ACC112 (cell line): Measurements from ENCODE around the gene CELF1.

Experiments
- H2AFZ ChIP-seq: fragments of 200-600 bp; sonication (generic); one replicate; pipeline ENCODE4 v1.6.0; 2017; ENCODE audit warnings: antibody characterized with exemption, low read length; ENCODE audit not compliant: unreplicated experiment
- H3K27ac ChIP-seq: fragments of 200-600 bp; sonication (generic); 2 replicates; pipeline ENCODE4 v1.5.1; 2014; ENCODE audit warnings: low read depth, mild to moderate bottlenecking, antibody characterized with exemption, low read length, moderate library complexity
- H3K27me3 ChIP-seq: fragments of 200-600 bp; sonication (generic); 2 replicates; pipeline ENCODE4 v1.6.1; 2014; ENCODE audit warnings: mild to moderate bottlenecking, antibody characterized with exemption, low read length, moderate library complexity, mixed read lengths; ENCODE audit not compliant: insufficient read depth
- H3K36me3 ChIP-seq: fragments of 200-600 bp; sonication (generic); 2 replicates; pipeline ENCODE4 v1.6.1; 2016; ENCODE audit warnings: mild to moderate bottlenecking, antibody characterized with exemption, low read length, moderate library complexity, mixed read lengths; ENCODE audit not compliant: insufficient read depth
- H3K4me1 ChIP-seq: fragments of 200-600 bp; sonication (generic); one replicate; pipeline ENCODE4 v1.6.1; 2016; ENCODE audit warnings: low read length, mixed read lengths; ENCODE audit not compliant: insufficient read depth, unreplicated experiment, control insufficient read depth
- H3K4me3 ChIP-seq: fragments of 200-600 bp; sonication (generic); 2 replicates; pipeline ENCODE4 v1.5.1; 2014; ENCODE audit warnings: mild to moderate bottlenecking, low read depth, low read length
- H3K79me2 ChIP-seq: fragments of 200-600 bp; sonication (generic); one replicate; pipeline ENCODE4 v1.6.0; 2016; ENCODE audit warnings: low read length; ENCODE audit not compliant: control insufficient read depth, unreplicated experiment, insufficient read depth

CELF1 gene

DNA sequence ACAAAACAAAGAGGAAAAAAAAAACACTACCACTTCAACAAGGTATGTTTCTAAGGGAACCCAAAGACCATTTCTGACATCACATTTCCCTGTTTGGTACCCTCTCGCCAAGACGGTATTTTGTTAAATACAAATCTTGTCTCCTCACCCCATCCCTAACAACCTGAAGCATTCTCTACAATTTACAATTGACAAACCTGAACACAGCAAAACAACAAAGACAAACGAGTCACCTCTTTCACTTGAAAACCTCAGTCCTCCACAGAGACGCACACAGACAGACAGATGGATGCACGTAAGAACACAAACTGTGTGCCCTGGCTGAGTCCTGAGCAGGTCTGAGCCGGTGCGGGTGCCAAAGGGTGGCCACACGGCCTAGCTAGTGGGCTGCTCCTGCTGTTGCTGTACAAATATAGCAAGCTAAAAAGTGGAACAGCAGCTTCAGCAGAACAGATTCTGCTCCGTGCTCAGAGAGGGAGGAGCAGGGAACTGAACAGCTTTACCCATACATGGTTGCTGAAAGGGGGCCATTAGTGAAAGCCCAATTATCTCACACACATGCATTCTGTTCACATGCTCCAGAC lies 28.5 kb downstream of the CELF1 start:
- peak overlapping the region; percentile 91 for H3K27ac ChIP-seq

DNA sequence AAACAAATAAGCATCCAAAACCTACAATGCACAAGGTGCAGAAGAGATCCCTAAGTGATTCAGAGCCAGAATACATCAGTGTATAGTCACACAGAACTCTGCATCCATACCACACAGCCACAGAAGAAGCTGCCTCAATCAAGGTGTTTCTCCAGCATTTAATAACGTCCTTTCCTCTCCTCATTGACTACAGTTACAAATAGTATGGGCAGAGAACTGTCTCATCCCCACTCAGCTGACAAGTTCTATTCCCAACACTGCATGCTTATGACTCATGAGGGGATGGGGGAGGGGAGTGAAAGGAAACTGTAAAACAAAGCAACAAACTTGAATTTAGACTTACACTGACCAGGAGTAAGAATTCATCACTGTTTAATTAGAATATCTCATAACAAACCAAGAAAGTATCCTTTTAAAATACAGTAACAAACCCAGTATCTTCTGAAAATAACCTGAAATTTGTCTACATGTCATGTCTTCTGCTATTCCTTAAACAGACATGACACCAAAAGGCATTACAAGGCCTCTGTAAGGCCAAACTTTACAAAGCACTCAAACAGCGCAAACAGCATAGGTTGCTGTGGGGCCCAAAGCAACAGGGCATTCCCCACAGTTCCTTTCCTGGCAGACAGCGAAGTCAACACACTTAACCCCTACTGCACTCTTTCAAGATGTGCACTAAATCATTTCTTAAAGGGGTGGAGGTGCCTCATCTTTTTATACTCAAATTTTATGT lies 29.3 kb downstream of the CELF1 start:
- no peaks in the 10 kb centered on the region for H3K36me3 ChIP-seq
- no peak overlapping the region for H2AFZ ChIP-seq
- H3K79me2 ChIP-seq: peaks cover 97% of the 10 kb centered on the region
- no peaks in the 10 kb centered on the region for H3K27me3 ChIP-seq
- peak overlapping the region; percentile 91 for H3K27ac ChIP-seq
- peak overlapping the region; percentile 58 for H3K4me3 ChIP-seq
- peaks cover 41% of the 10 kb centered on the region for H3K4me1 ChIP-seq

More for the DNA sequence above, 28.5 kb downstream of the CELF1 start:
- peaks cover 38% of the 10 kb centered on the region for H3K4me1 ChIP-seq
- H3K79me2 ChIP-seq: peaks cover 97% of the 10 kb centered on the region
- peak overlapping the region; percentile 58 for H3K4me3 ChIP-seq
- no peaks in the 10 kb centered on the region for H3K36me3 ChIP-seq
- H3K27me3 ChIP-seq: no peaks in the 10 kb centered on the region
- no peak overlapping the region for H2AFZ ChIP-seq

DNA sequence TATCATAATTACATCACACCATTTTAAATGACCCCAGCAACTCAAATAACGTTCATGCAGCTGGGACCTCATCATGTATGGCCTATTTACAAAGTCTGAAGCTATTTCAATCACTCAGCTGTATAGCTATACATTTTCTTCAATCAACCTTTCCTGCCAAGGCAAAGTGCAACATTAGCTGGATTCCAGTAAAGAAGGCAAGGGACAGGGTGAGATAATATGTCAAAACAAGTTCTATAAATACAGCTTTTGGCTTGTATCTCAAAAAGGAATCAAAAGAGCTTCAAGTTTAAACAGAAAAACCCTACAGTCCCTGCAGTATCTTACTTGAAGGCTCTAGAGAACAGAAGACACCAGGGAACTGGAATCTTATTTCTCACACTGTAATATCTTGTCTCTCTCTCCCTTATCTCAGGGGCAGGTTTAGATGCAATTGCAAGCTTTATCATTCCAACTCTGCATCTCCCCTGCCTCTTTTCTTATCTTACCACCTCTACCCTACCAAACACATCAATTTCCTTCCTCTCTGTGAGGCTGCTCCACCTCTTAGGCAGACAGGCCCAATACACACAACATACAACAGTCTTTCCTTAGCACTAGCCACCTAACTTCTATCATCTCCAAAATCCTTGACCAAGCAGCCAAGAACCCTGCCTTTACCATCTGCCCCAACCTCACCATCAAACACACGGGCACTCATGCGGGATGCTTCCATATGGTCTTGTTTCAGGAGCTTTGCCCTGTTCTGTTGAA lies 34.5 kb downstream of the CELF1 start:
- Histone ChIP-seq H3K36me3 (no peaks in the 10 kb centered on the region), H3K4me3 (no peak overlapping the region), H3K27ac (no peak overlapping the region), H3K27me3 (no peaks in the 10 kb centered on the region), H3K79me2 (peaks cover 93% of the 10 kb centered on the region), H3K4me1 (peaks cover 54% of the 10 kb centered on the region), H2AFZ (no peak overlapping the region)

DNA sequence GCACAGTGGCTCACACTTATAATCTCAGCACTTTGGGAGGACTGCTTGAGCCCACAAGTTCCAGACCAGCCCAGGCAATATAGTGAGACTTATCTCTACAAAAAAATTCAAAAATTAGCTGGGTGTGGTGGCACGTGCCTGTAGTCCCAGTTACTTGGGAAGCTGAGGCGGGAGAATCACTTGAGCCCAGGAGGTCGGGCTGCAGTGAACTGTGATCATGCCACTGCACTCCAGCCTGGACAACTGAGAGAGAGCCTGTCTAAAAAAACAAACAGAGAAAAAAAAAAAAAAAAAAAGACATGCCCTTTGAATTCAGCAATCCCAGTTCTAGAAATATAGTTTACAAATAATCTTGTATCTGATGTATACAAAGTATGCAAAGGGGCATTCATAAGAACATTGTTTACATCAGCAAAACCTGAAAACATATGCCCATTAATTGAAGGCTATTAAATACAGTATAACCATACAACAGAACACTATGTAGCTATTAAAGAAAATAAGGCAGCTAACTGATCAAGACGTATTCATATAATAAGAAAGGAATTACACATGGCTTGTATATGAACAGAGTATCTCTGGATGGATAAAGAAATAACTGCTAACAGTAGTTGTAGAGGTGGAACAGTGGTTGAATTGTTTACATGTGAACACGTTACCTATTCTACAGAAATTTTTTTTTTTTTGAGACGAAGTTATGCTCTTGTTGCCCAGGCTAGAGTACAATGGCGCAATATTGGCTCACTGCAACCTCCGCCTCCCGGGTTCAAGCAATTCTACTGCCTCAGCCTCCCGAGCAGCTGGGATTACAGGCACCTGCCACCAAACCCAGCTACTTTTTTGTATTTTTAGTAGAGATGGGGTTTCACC lies 35.7 kb downstream of the CELF1 start:
- Histone ChIP-seq H3K79me2 (peaks cover 91% of the 10 kb centered on the region), H3K27me3 (no peaks in the 10 kb centered on the region), H3K4me1 (peaks cover 58% of the 10 kb centered on the region), H2AFZ (no peak overlapping the region), H3K4me3 (no peak overlapping the region), H3K27ac (no peak overlapping the region), H3K36me3 (no peaks in the 10 kb centered on the region)

DNA sequence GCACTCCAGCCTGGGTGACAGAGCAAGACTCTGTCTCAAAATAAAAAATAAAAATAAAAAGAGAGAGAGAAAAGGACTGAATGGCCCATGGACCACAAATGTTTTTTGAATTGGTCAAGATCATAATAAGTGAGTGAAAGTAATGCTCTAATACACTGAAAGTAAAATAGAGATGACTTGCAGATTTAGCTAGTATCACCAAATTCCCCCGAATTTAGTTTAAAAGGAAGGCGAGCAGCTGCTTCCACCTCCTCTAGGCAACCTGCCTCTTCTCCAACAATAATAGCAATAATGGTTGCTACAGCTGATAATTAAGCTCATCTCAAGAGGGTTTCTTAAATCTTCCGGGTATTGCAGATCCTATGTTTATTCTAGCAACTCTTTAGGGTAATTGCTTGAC lies 36.8 kb downstream of the CELF1 start:
- H3K79me2 ChIP-seq: peaks cover 90% of the 10 kb centered on the region
- peaks cover 63% of the 10 kb centered on the region for H3K4me1 ChIP-seq

DNA sequence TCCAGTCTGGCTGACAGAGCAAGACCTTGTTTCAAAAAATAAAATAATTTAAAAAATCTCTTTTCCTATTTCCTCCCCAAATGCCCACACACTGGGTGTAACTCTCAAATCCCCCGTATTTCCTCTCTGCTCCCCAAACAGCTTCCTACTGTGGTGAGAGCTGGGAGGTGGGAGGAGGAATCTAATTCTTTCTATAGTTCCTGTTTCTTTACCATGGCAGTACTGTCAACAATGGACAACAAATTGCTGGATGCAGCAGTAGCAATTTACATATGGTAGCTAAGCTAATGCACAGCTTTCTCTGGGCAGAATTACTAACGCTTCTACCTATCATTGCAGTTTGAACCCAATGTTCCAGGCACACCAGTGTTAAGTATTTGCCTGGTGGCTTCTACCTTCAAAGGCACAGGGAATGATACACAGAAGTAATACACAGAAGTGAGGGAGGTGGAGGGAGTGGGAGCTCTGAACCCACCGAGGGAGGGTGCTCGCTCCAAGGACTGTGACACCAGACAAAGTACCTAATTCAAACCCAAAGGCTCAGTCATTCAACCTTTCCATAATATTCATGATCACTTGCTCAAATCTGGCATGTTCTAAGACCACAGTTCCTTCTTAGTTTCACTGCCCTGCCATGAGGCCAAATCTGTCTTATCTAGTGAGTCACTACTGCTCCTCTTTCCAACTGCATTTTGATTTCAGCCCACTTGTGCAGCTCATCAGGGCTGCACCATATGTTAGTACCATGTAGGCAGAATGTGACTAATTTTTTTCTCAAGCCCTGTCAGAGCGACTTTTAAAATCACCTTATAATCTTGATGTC lies 37.9 kb downstream of the CELF1 start:
- Histone ChIP-seq H3K4me1 (peaks cover 74% of the 10 kb centered on the region), H3K79me2 (peaks cover 92% of the 10 kb centered on the region), H3K36me3 (no peaks in the 10 kb centered on the region), H2AFZ (no peak overlapping the region), H3K27ac (peak overlapping the region; percentile 36), H3K27me3 (no peaks in the 10 kb centered on the region), H3K4me3 (peak overlapping the region; percentile 40; the same call in 1 of the 2 replicates)

More for the DNA sequence above, 36.8 kb downstream of the CELF1 start:
- Histone ChIP-seq H3K36me3 (no peaks in the 10 kb centered on the region), H2AFZ (no peak overlapping the region), H3K27me3 (no peaks in the 10 kb centered on the region), H3K27ac (peak overlapping the region; percentile 36; the same call in 1 of the 2 replicates), H3K4me3 (no peak overlapping the region)

DNA sequence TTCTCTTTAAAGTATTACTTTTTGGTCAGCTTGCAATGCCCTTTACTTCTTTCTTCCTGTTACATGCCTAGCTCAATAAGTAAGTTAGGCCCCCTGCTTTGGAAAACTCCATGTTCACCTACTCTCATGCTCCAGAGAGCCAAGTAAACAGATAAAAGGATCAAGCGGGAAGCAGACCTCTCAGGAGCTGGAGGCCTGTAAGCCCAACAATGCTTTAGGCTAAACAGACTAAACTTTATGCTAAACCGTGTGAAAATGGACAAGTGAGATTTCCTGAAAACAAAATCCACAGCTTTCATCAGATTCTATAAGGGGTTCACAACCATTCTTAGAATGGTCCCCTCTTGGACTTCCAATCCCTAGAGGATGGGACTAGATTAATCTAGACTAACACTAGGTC lies 40.2 kb downstream of the CELF1 start:
- peaks cover 79% of the 10 kb centered on the region for H3K4me1 ChIP-seq
- no peaks in the 10 kb centered on the region for H3K36me3 ChIP-seq
- H3K79me2 ChIP-seq: peaks cover 92% of the 10 kb centered on the region
- H3K27me3 ChIP-seq: no peaks in the 10 kb centered on the region
- no peak overlapping the region for H2AFZ ChIP-seq
- H3K27ac ChIP-seq: peak overlapping the region; percentile 64
- H3K4me3 ChIP-seq: no peak overlapping the region

DNA sequence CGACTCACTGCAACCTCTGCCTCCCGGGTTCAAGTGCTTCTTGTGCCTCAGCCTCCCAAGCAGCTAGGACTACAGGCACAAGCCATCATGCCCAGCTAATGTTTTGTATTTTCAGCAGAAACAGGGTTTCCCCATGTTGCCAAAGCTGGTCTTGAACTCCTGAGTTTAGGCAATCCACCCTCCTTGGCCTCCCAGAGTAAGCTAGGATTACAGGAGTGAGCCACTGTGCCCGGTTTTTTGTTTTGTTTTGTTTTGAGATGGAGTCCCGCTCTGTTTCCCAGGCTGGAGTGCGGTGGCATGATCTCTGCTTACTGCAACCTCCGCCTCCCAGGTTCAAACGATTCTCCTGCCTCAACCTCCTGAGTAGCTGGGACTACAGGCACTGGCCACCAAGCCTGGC lies 41.0 kb downstream of the CELF1 start:
- Histone ChIP-seq H3K4me3 (no peak overlapping the region), H3K27me3 (no peaks in the 10 kb centered on the region), H3K27ac (no peak overlapping the region), H2AFZ (no peak overlapping the region), H3K79me2 (peaks cover 92% of the 10 kb centered on the region), H3K36me3 (no peaks in the 10 kb centered on the region), H3K4me1 (peaks cover 81% of the 10 kb centered on the region)

DNA sequence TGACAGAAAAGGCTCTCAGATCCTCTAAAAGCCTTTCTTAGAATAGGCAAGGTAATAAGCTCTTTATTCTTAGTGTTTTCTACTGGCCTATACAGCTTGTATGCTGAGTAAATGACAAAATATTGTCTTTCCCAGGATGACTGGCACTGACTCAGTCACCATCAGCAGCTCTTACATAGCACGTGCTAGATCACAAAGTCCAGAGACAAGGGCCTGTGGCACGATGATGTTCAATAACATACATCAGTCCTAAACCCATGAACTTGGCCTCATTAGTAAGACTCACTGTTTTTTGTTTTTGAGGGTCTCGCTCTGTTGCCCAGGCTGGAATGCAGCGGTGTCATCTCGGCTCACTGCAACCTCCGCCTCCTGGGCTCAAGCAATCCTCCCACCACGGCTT lies 42.7 kb downstream of the CELF1 start:
- H3K36me3 ChIP-seq: no peaks in the 10 kb centered on the region
- no peak overlapping the region for H2AFZ ChIP-seq
- no peak overlapping the region for H3K4me3 ChIP-seq
- H3K27ac ChIP-seq: peak overlapping the region; percentile 20; the same call in 1 of the 2 replicates
- peaks cover 73% of the 10 kb centered on the region for H3K4me1 ChIP-seq
- peaks cover 92% of the 10 kb centered on the region for H3K79me2 ChIP-seq
- H3K27me3 ChIP-seq: no peaks in the 10 kb centered on the region
